Lower leg skin (tissue), 4 donors: ENCODE results near the gene MYH16. TPM values are rescaled to one million over a fixed set of nuclear protein-coding genes. Genes with fewer than 3 reads are reported as not detected.

Source experiments
- DNase-seq, 2 donors: peaks; one replicate each; pipeline ENCODE4 v3.0.0-alpha.2; 2019; ENCODE audit warnings: low spot score in 2 of 2
- H3K4me3 ChIP-seq: fragments of 200-600 bp; sonication (generic); 2 replicates; pipeline ENCODE4 v1.5.1; 2017; ENCODE audit warnings: mild to moderate bottlenecking, low read depth; ENCODE audit not compliant: poor library complexity, severe bottlenecking
- POLR2A ChIP-seq, 2 donors: fragments of 450-650 bp; IDR thresholded peaks; one replicate each; pipeline ENCODE4 v1.6.1; 2016 to 2017; ENCODE audit warnings: antibody characterized with exemption in 2 of 2, mild to moderate bottlenecking in 1 of 2, moderate library complexity in 1 of 2
- whole genome bisulfite sequencing, 2 donors: methylation state at CpG; one replicate each; pipeline ENCODE4 v1.1.5; 2018; 5-methylcytosine and 5-hydroxymethylcytosine counted together
- intact Hi-C: fragments of 100-400 bp; cut with DNase I; formaldehyde crosslinking; loops from one replicate; pipeline ENCODE4 v1.15.0; 2023; ENCODE audit warnings: low total_unique reads
- total RNA-seq, 4 donors: library from RNA; depleted of rRNA; stranded (reverse); fragments of >200 nt; gene quantifications; one replicate each; pipeline ENCODE4 v1.1.0, GENCODE V29; 2016
- TF ChIP-seq, protein P1 (sequence below), 3 donors: fragments of 450-650 bp; IDR thresholded peaks; one replicate each; pipeline ENCODE4 v1.5.1; 2016; ENCODE audit warnings: antibody characterized with exemption in 3 of 3, mild to moderate bottlenecking in 3 of 3, moderate library complexity in 2 of 3

Gene MYH16
- total RNA-seq, 4 donors from 2014 or later: not detected

DNA sequence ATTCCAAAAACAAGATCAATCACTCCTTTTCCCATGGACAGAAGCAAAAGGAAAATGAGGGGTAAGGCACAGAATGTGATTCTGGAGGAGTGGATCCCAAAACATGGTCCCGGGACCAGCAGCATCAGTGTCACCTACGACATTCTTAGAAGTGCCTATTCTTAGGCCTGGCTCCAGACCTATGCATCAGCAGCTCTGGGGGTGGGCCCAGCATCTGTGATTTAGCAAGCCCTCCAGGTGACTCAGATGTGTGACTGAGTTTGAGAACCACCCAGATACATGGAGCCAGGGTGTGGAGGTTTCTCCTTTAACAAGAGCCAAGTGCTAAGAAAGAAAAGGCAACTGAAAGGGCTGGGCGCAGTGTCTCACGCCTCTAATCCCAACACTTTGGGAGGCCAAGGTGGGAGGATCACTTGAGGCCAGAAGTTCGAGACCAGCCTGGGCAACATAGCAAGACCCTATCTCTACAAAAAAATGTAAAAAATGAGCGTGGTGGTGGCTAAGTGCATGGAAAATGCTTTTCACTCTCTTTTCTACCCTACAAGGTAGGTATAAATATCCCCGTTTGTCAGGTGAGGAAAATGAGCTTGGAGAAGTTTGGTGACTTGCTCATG, 35.9 kb downstream of the MYH16 start:
- WGBS, 2 donors: 72 to 94% methylated on average over 7 of the region's 7 CpGs
- intact Hi-C loops: no loop called here
- TF ChIP-seq, protein P1, sequence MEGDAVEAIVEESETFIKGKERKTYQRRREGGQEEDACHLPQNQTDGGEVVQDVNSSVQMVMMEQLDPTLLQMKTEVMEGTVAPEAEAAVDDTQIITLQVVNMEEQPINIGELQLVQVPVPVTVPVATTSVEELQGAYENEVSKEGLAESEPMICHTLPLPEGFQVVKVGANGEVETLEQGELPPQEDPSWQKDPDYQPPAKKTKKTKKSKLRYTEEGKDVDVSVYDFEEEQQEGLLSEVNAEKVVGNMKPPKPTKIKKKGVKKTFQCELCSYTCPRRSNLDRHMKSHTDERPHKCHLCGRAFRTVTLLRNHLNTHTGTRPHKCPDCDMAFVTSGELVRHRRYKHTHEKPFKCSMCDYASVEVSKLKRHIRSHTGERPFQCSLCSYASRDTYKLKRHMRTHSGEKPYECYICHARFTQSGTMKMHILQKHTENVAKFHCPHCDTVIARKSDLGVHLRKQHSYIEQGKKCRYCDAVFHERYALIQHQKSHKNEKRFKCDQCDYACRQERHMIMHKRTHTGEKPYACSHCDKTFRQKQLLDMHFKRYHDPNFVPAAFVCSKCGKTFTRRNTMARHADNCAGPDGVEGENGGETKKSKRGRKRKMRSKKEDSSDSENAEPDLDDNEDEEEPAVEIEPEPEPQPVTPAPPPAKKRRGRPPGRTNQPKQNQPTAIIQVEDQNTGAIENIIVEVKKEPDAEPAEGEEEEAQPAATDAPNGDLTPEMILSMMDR (IDR thresholded peaks at IDR 0.05): no peak
- no peak for DNase-seq
- no peak overlapping the region for H3K4me3 ChIP-seq

GRCh38 chr7:99309111-99309510, 36.5 kb downstream of the MYH16 start:
- WGBS, 2 donors: 94 to 95% methylated on average over 7 of the region's 7 CpGs
- intact Hi-C loops: no loop called here
- TF ChIP-seq, protein P1 (IDR thresholded peaks at IDR 0.05): no peak
- no peak overlapping the region for H3K4me3 ChIP-seq
- no peak for DNase-seq

DNA sequence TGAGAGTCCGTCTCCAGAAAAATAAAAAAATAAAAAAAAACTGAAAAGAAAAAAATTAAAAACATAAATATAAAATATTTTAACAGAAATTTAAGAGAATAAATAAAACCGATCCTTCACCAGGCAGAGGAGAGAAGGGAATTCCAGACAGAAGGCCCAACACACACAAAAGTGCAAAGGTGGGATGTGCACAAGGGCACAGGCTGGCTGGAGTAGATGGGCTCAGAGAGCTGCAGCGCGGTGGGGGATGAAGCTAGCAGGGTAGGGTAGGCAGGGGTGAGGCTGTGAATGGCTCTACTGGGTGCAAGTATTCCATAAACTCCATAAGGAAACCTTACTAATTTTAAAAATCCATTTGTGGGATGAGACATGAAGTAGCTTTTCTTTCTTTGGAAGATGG, 37.4 kb downstream of the MYH16 start:
- no peak for DNase-seq
- no peak overlapping the region for H3K4me3 ChIP-seq
- intact Hi-C loops: loop anchor here (5.0 kb wide), 1 partner anchor 268 kb away; no protein-coding TSS in a partner anchor
- no peak for TF ChIP-seq POLR2A (IDR thresholded peaks at IDR 0.05)
- TF ChIP-seq, protein P1 (IDR thresholded peaks at IDR 0.05): no peak
- WGBS, 2 donors: 95 to 99% methylated on average over 4 of the region's 4 CpGs

- no peak for TF ChIP-seq POLR2A (IDR thresholded peaks at IDR 0.05)
- TF ChIP-seq, protein P1 (IDR thresholded peaks at IDR 0.05): no peak
- no peak overlapping the region for H3K4me3 ChIP-seq
- 87 to 93% methylated on average over 9 of the region's 9 CpGs for WGBS, 2 donors
- intact Hi-C loops: loop anchor here (5.0 kb wide), 1 partner anchor 269 kb away; no protein-coding TSS in a partner anchor
- DNase-seq: peak in 1 of 2 donors; percentile 64
These were observed 39.1 kb downstream of the MYH16 start for GRCh38 chr7:99311702-99312101.

GRCh38 chr7:99312316-99313203, 39.9 kb downstream of the MYH16 start:
- no peak overlapping the region for H3K4me3 ChIP-seq
- intact Hi-C loops: loop anchor here (5.0 kb wide), 1 partner anchor 270 kb away; no protein-coding TSS in a partner anchor
- DNase-seq: peak; percentile 63 to 94
- WGBS, 2 donors: 39 to 42% methylated on average over 16 of the region's 16 CpGs
- TF ChIP-seq, protein P1 (IDR thresholded peaks at IDR 0.05): peak in 1 of 3 donors; percentile 78
- no peak for TF ChIP-seq POLR2A (IDR thresholded peaks at IDR 0.05)
